Smooth muscle cell (in vitro differentiated cells): Measurements from ENCODE around the gene EIF4E. TPM values are rescaled to one million over a fixed set of nuclear protein-coding genes. Genes with fewer than 3 reads are reported as not detected.

ENCODE experiments used
- DNase-seq: peaks from one replicate; lab custom pipeline; 2025; ENCODE audit not compliant: unreplicated experiment; lab: John Stamatoyannopoulos, UW
- H2AFZ ChIP-seq: fragments of 200-600 bp; sonication (generic); 2 replicates; pipeline ENCODE4 v1.6.0; 2016; ENCODE audit warnings: antibody characterized with exemption, low read depth, mild to moderate bottlenecking
- H3F3A ChIP-seq: fragments of 200-600 bp; sonication (generic); 2 replicates; pipeline ENCODE4 v1.6.0; 2017; ENCODE audit warnings: antibody characterized with exemption, low read depth
- H3K27ac ChIP-seq: fragments of 200-600 bp; sonication (generic); 2 replicates; pipeline ENCODE4 v1.5.1; 2016; ENCODE audit warnings: low read depth, mild to moderate bottlenecking
- H3K27me3 ChIP-seq: fragments of 200-600 bp; sonication (generic); 2 replicates; pipeline ENCODE4 v1.6.1; 2016; ENCODE audit warnings: low read depth, mild to moderate bottlenecking
- H3K36me3 ChIP-seq: fragments of 200-600 bp; sonication (generic); 2 replicates; pipeline ENCODE4 v1.5.1; 2016; ENCODE audit warnings: low read depth
- H3K4me1 ChIP-seq: fragments of 200-600 bp; sonication (generic); 2 replicates; pipeline ENCODE4 v1.5.1; 2016; ENCODE audit warnings: low read depth
- H3K4me2 ChIP-seq: fragments of 200-600 bp; sonication (generic); 2 replicates; pipeline ENCODE4 v1.6.0; 2016; ENCODE audit warnings: mild to moderate bottlenecking
- H3K4me3 ChIP-seq: fragments of 200-600 bp; sonication (generic); 2 replicates; pipeline ENCODE4 v1.5.1; 2016; ENCODE audit warnings: mild to moderate bottlenecking
- H3K79me2 ChIP-seq: fragments of 200-600 bp; sonication (generic); 2 replicates; pipeline ENCODE4 v1.6.0; 2016; ENCODE audit warnings: low read depth, mild to moderate bottlenecking
- H3K9ac ChIP-seq: fragments of 200-600 bp; sonication (generic); 2 replicates; pipeline ENCODE4 v1.6.0; 2016; ENCODE audit warnings: low read depth
- H3K9me3 ChIP-seq: fragments of 200-600 bp; sonication (generic); replicated peaks from 2 replicates; pipeline ENCODE4 v1.5.1; 2016; ENCODE audit warnings: low read depth
- H4K20me1 ChIP-seq: fragments of 200-600 bp; sonication (generic); 2 replicates; pipeline ENCODE4 v1.6.0; 2016; ENCODE audit warnings: low read depth
- WGBS: methylation state at CpG from one replicate; pipeline ENCODE4 v1.1.7; 2016; ENCODE audit warnings: low lambda C conversion rate; 5-methylcytosine and 5-hydroxymethylcytosine counted together
- polyA plus RNA-seq: library from polyadenylated mRNA; unstranded; fragments of >200 nt; fragmentation: Nextera tagmentation; extraction: Ambion mirVana; gene quantifications from 2 replicates; pipeline ENCODE4 v1.2.1, GENCODE V29; 2016
- total RNA-seq: library from RNA; depleted of rRNA; stranded (reverse); fragments of >200 nt; gene quantifications from 2 replicates; pipeline ENCODE4 v1.2.3, GENCODE V29; 2014
- TF ChIP-seq, protein P1 (sequence below): fragments of 200-600 bp; sonication (generic); IDR thresholded peaks from 2 replicates; pipeline ENCODE4 v1.5.1; 2017; ENCODE audit warnings: borderline replicate concordance, mild to moderate bottlenecking, antibody characterized with exemption; ENCODE audit not compliant: insufficient read depth, poor library complexity, severe bottlenecking

The EIF4E gene
- total and polyA plus RNA-seq, 2 experiments from 2014 or later: 113 to 135 TPM

DNA sequence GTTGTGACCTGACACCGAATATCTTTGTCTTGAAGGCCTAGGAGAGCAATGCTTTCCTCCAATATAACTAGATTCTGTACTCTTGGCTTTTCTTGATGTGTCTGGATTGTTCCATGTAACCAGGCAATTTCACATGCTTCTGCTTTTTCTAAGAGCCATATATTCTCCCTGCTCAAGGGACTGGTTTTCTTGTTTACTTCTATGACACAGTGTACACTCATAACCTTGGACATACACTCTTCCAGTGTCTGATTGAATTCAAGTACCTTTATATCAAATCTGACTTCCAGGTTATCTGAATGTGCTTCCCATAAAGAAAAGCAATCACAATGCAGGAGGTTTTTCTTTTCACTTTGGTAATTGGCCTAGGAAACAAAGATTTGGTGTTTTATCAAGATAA lies 17.4 kb upstream of the EIF4E start:
- DNase-seq: no peak
- Histone ChIP-seq H4K20me1 (no peaks in the 10 kb centered on the region), H3K9ac (no peak overlapping the region), H3K4me1 (no peaks in the 10 kb centered on the region), H3K79me2 (no peaks in the 10 kb centered on the region), H3K4me3 (no peak overlapping the region), H3K36me3 (no peaks in the 10 kb centered on the region), H2AFZ (peak overlapping the region; percentile 28), H3K27ac (no peak overlapping the region), H3K9me3 (no peaks in the 10 kb centered on the region), H3K27me3 (no peaks in the 10 kb centered on the region), H3K4me2 (no peak overlapping the region), H3F3A (no peaks in the 10 kb centered on the region)
- 85% methylated on average over 1 of the region's 1 CpG for WGBS
- TF ChIP-seq, protein P1, sequence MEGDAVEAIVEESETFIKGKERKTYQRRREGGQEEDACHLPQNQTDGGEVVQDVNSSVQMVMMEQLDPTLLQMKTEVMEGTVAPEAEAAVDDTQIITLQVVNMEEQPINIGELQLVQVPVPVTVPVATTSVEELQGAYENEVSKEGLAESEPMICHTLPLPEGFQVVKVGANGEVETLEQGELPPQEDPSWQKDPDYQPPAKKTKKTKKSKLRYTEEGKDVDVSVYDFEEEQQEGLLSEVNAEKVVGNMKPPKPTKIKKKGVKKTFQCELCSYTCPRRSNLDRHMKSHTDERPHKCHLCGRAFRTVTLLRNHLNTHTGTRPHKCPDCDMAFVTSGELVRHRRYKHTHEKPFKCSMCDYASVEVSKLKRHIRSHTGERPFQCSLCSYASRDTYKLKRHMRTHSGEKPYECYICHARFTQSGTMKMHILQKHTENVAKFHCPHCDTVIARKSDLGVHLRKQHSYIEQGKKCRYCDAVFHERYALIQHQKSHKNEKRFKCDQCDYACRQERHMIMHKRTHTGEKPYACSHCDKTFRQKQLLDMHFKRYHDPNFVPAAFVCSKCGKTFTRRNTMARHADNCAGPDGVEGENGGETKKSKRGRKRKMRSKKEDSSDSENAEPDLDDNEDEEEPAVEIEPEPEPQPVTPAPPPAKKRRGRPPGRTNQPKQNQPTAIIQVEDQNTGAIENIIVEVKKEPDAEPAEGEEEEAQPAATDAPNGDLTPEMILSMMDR: no peak

DNA sequence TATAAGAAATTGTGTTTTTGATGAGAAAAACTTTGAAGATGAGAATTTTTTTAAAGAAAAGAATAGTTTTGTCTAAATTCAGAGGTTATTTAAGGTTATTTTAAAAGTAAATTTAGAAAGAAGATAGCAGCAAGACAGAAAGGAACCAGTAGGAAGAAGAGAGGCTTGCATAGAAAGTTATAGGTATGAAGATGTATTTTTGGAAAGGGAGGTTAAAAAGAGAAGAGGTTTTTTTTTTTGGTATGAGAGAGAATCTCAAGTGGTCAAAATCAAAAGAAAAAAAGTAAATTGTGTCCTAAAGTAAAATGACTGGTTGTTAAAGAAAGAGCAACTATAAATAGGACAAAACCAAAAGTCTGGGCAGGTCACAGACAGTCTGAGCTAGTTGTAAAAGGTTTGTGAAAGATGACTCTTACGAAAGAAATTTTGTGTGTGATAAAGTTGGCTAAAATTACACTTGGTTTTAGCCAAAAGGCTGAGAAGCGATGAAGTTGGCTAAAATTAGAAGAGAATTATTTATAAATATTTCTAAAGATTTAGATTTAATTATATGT lies 16.4 kb upstream of the EIF4E start:
- H3K4me2 ChIP-seq: no peak overlapping the region
- 35% methylated on average over 2 of the region's 2 CpGs for WGBS
- H3K4me3 ChIP-seq: no peak overlapping the region
- H3K9ac ChIP-seq: no peak overlapping the region
- TF ChIP-seq, protein P1: no peak
- H3K9me3 ChIP-seq: no peaks in the 10 kb centered on the region
- no peaks in the 10 kb centered on the region for H3K79me2 ChIP-seq
- H3K36me3 ChIP-seq: no peaks in the 10 kb centered on the region
- DNase-seq: no peak
- no peaks in the 10 kb centered on the region for H3F3A ChIP-seq
- no peak overlapping the region for H2AFZ ChIP-seq
- no peaks in the 10 kb centered on the region for H4K20me1 ChIP-seq
- H3K27me3 ChIP-seq: no peaks in the 10 kb centered on the region
- H3K4me1 ChIP-seq: no peaks in the 10 kb centered on the region
- no peak overlapping the region for H3K27ac ChIP-seq

- TF ChIP-seq, protein P1: peak; percentile 80
- H3K9me3 ChIP-seq: no peaks in the 10 kb centered on the region
- H3F3A ChIP-seq: no peaks in the 10 kb centered on the region
- H3K4me1 ChIP-seq: no peaks in the 10 kb centered on the region
- no peak overlapping the region for H3K9ac ChIP-seq
- H3K4me2 ChIP-seq: no peak overlapping the region
- H3K27ac ChIP-seq: no peak overlapping the region
- H3K27me3 ChIP-seq: no peaks in the 10 kb centered on the region
- DNase-seq: no peak
- H4K20me1 ChIP-seq: no peaks in the 10 kb centered on the region
- no peaks in the 10 kb centered on the region for H3K36me3 ChIP-seq
- H3K79me2 ChIP-seq: no peaks in the 10 kb centered on the region
- H2AFZ ChIP-seq: no peak overlapping the region
- H3K4me3 ChIP-seq: no peak overlapping the region
- WGBS: 45% methylated on average over 2 of the region's 2 CpGs
Measured at GRCh38 chr4:98939892-98940298, 11.0 kb upstream of the EIF4E start.

DNA sequence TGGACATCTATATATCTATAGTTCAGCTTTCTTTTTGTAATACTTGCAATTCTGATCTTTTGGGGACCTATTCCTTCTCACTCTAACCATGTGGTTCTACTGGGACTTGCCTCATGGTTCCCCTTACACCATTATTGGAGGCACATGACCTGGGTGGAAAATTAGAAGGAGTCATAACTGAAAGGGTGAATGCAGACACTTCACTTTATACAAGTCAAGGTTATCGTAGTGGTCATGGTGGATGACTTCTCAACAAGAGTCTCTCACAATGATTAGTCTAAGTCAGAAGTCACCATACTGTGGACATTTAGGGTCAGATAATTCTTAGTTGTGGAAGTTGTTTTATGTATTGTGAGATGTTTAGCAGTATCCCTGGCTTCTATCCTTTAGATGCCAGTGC lies 10.5 kb upstream of the EIF4E start:
- TF ChIP-seq, protein P1: no peak
- 94% methylated on average over 1 of the region's 1 CpG for WGBS
- no peak for DNase-seq
- no peaks in the 10 kb centered on the region for H3K79me2 ChIP-seq
- H4K20me1 ChIP-seq: no peaks in the 10 kb centered on the region
- no peaks in the 10 kb centered on the region for H3F3A ChIP-seq
- H3K4me3 ChIP-seq: no peak overlapping the region
- no peaks in the 10 kb centered on the region for H3K9me3 ChIP-seq
- H3K27me3 ChIP-seq: no peaks in the 10 kb centered on the region
- H3K27ac ChIP-seq: no peak overlapping the region
- no peak overlapping the region for H3K4me2 ChIP-seq
- H3K36me3 ChIP-seq: no peaks in the 10 kb centered on the region
- no peak overlapping the region for H3K9ac ChIP-seq
- no peaks in the 10 kb centered on the region for H3K4me1 ChIP-seq
- H2AFZ ChIP-seq: no peak overlapping the region
